GM19035 (cell line): ENCODE data around the gene TCEA3.

Experiments used
- ATAC-seq: cut with Tn5 transposase; IDR thresholded peaks from one replicate; pipeline ENCODE4 v1.9.1; 2021; ENCODE audit not compliant: unreplicated experiment

The TCEA3 gene

GRCh38 chr1:23341931-23342692 is 82.4 kb downstream of the TCEA3 start:
- ATAC-seq: no peak

- no peak for ATAC-seq
Measured at GRCh38 chr1:23339632-23340031, 84.9 kb downstream of the TCEA3 start.

- ATAC-seq: no peak
Measured at GRCh38 chr1:23337869-23338268, 86.7 kb downstream of the TCEA3 start.

- ATAC-seq: no peak
Measured at GRCh38 chr1:23331713-23332112, 92.8 kb downstream of the TCEA3 start.
